HG03066 (cell line): ENCODE data around the gene PNPLA2.
A peak's percentile ranks its signal among the peaks of the same experiment; 100 is the strongest.

ENCODE experiments used
- ATAC-seq: cut with Tn5 transposase; IDR thresholded peaks from one replicate; pipeline ENCODE4 v1.9.1; 2021; ENCODE audit warnings: low read depth; ENCODE audit not compliant: unreplicated experiment

The PNPLA2 gene

GRCh38 chr11:783581-784015, 35.1 kb upstream of the PNPLA2 start:
- no peak for ATAC-seq

DNA sequence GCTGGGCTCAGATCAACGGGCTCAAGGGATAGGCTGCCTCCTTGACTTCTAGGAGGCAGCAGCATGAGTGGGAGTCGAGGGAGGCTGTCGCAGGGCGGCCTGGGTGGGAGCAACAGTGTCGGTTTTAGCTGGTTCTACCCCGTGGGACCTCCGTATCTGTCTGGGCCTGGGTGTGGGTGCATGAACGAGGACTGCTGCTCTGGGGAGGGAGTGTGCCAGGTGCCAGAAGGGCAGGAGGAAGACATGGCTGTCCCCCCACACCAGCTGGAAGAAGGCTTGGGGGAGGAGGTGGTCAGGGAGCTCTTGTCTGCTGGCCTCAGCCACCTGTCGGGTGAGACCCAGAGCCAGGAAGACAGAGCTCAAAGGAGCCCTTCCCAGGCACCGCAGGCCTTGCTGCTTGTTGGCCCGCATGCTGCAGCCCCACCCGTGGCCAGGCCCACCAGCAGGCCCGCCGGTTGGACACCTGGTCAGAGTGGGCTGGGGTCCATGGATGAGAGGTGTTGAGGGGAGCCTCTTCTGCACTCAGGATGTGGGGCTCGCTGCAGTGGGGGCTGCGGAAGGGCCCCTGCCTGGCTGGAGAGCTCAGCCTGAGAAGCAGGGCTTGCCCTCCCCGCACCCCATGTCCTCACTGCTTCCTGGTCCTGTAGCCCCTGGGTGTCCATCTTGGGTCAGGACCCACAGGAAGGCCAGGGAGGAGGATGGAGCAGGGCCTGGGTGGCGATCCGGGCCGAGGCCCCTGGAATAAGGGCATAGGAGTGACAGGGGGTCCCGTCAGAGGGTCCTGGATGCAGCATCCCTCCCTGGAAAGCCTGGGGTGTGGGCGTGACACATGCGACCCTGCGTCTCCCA, 32.3 kb upstream of the PNPLA2 start:
- ATAC-seq = no peak

- no peak for ATAC-seq
These were observed 31.5 kb upstream of the PNPLA2 start for GRCh38 chr11:787084-787675.

GRCh38 chr11:788009-788640, 30.6 kb upstream of the PNPLA2 start:
- no peak for ATAC-seq

- no peak for ATAC-seq
These were observed 29.5 kb upstream of the PNPLA2 start for GRCh38 chr11:788953-789940.

DNA sequence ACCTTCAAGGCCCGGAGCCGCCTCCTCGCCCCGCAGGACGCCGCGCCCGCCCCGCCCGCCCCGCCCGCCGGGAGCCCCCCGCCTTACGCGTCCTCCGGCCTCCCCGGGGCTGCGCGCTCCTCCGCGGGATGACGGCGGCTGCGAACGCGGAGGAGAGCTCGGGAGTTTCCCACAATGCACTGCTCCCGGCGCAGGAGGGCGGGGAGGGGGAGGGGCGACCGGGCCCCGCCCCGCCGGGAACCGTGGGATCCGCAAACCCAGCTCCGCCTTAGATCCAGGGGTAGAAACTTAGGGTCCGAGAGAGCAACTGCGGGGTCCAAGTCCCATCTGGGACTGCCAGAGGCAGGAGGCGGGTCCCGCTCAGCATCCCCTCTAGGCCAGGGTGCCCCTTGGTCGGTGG, 28.8 kb upstream of the PNPLA2 start, which contains the start of gene CEND1:
TSS of gene CEND1 (minus strand) at position 148 of the 400 bp plus-strand sequence. CDS start 1,514 bp downstream, outside the sequence.
- ATAC-seq = no peak

GRCh38 chr11:790721-791564, 27.8 kb upstream of the PNPLA2 start:
- no peak for ATAC-seq

GRCh38 chr11:791658-792534, 26.8 kb upstream of the PNPLA2 start:
- no peak for ATAC-seq

- no peak for ATAC-seq
These were observed 26.2 kb upstream of the PNPLA2 start for GRCh38 chr11:792535-792821.

GRCh38 chr11:792873-793272, 25.8 kb upstream of the PNPLA2 start:
- no peak for ATAC-seq

DNA sequence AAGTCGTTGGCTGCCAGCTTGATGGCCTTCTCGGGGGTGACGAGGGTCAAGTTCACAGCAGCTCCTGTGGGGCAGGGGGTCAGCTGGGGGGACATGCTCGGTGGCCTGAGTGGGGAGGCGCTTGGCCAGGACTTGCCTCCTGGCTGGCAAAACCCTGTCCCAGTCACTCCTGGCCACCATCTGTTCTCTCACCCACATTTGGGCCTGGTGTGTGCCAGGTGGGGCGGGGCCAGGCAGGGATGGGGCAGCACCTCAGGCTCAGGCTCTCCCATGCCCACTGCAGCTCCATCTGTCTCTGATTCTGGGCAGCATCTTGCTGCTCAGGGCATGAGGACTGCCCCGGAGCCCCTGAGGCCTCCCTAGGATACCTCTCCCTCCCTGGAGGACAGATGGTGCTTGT, 25.2 kb upstream of the PNPLA2 start:
- ATAC-seq = no peak

DNA sequence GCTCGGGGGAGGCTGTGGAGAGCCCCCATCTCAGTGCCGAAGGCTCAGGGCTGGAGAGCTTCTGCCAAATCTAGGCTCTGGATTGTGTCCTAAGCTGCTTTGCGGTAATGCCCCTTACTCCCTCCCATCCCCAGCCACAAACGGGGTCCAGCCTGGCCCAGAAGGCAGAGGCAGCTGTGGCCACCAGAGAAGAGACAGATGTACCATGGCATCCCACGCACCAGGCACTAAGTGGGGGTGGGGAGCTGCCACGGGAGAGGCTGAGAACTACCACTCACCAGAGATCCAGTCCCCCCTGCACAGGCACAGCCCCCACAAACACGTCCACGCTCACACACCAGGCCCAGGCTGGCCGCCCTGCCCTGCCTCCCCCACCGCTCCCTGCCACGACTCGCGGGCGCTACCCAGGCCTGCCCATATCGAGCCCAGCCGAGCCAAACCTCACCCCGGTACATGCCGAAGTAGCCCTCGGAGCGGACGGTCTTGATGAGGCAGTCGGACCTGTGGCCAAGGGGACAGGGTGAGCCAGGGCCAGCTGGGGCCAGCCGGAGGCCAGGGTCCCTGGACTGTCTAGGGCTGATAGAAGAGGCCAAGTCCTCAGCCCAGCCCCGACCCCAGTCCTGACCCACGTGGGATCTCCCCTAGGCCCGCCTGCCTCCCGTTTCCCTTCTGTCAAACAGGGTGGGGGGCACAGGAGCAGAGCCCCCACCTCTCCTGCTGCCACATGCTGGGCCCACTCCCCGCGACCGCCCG, 24.5 kb upstream of the PNPLA2 start:
- no peak for ATAC-seq

DNA sequence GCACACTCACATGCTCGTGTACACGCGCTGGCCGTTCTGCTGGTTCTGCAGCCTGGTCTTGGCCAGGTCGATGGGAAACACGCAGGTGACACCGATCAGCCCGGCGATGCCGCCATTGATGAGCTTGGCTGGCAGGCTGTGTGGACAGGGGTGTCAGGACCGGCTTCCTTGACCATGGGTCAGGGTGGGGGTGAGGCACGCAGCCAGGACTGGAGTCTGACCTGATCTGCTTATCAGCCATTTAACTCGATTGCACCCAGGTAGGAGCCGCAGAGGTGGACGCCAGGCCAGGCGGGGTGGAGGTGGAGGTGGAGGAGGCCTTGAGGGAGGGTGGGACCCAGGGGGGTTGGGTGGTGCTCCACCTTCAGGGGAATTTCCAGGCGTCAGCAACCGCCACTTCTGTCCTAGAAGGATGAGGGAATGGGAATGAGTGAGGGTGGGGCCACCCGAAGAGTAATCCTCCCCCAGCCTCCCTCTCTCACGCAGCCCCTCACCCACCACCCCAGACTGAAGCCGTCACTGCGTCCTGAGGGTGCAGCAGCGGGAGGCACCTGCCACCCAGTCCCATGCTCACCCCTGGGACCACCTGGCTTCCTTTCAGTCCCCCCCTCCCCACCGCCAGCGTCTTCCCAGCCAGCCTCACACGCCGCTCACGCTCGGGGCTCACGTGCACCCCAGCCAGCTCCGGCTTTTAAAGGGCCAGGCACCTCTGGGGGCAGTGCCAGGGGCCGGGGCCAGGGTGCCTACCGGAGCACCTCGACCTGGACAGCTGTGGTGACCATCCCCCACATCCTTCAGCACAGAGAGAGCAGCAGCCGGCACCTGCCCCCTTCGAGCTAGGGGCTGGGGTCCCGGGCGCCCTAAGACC, 23.7 kb upstream of the PNPLA2 start:
- ATAC-seq = no peak

DNA sequence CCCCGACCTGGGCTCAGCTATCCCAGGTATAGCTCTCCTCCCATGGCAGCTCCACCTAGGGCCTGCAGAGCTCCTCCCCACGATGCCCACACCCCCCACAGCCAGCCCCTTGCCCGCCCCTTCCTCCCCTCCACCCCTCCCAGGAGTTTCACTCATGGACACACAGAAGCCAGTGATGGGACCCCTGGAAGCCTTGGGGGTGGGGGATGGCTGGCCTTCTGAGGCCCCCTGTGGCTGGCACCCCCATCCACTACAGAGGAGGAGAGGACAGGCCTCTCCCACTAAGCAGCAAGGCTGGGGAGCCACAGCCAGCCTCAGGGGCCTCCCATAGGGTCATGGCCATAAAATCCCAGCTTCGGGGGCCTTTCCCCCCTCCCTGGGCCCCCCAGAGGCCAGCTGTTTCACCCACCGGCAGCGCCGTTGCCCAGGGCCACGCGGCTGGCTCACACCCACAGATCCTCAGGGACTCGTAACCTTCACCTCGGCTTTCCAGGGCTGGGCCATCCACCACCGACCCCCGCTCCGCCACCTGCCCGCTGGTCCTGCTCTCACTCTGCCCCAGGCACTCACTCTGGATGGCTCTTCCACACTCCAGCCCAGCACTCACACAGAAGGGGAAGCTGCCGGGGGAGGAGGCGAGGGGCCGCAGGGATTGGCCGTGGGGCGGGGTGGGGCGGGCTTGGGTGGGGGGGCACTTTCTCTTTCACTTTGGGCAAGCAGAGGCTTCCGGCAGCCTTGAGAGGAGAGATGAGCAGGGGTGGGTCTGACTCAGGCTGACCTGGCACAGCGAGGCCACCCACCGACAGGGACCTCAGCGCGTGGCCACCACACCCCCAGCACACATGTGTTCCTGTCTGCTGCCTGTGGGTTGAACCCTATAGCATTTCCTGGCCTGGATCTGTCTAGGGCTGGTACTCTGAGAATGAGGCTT, 22.8 kb upstream of the PNPLA2 start:
- peak; percentile 28 for ATAC-seq

GRCh38 chr11:796565-797295, 22.0 kb upstream of the PNPLA2 start:
- no peak for ATAC-seq
